NCI-H1930 (cell line): Measurements from ENCODE around the gene TBC1D3B.
"Not testable (repeated sequence)": the region's sequence is repeated elsewhere in the genome, so short reads cannot be mapped to it uniquely, and the experiment has no call there.

Experiments used
- DNase-seq, 2 experiments: peaks; one replicate each; lab custom pipeline; 2025; lab: John Stamatoyannopoulos, UW

TBC1D3B gene

GRCh38 chr17:36176536-36176935 lies at the start of gene TBC1D3B:
TBC1D3B (minus strand) TSS chr17:36176636; CDS start chr17:36175050, 1,586 bp downstream.
- DNase-seq, result not testable (repeated sequence)

GRCh38 chr17:36222967-36223366 lies 46.5 kb upstream of the TBC1D3B start:
- DNase-seq, result not testable (repeated sequence)

GRCh38 chr17:36221581-36222100 lies 45.2 kb upstream of the TBC1D3B start:
- DNase-seq, result not testable (repeated sequence)

- DNase-seq, result not testable (repeated sequence)
Observed at GRCh38 chr17:36220737-36221580, 44.5 kb upstream of the TBC1D3B start.

GRCh38 chr17:36219556-36219955 lies 43.1 kb upstream of the TBC1D3B start:
- DNase-seq, result not testable (repeated sequence)

- DNase-seq, result not testable (repeated sequence)
Observed at GRCh38 chr17:36215406-36216308, 39.2 kb upstream of the TBC1D3B start.

- DNase-seq, result no peak
Observed at GRCh38 chr17:36214918-36215317, 38.5 kb upstream of the TBC1D3B start.

GRCh38 chr17:36213695-36214094 lies 37.3 kb upstream of the TBC1D3B start:
- DNase-seq, result no peak

GRCh38 chr17:36212966-36213365 lies 36.5 kb upstream of the TBC1D3B start:
- DNase-seq, result no peak

- no peak for DNase-seq
Observed at GRCh38 chr17:36212272-36212605, 35.8 kb upstream of the TBC1D3B start.

- not testable (repeated sequence) for DNase-seq
Observed at GRCh38 chr17:36211484-36212271, 35.2 kb upstream of the TBC1D3B start.

- not testable (repeated sequence) for DNase-seq
Observed at GRCh38 chr17:36210439-36211211, 34.2 kb upstream of the TBC1D3B start, which contains the start of gene CCL4L2. CCL4L2 (plus strand) TSS chr17:36211063.

GRCh38 chr17:36209575-36209974 lies 33.1 kb upstream of the TBC1D3B start:
- no peak for DNase-seq

GRCh38 chr17:36207383-36207782 lies 30.9 kb upstream of the TBC1D3B start:
- not testable (repeated sequence) for DNase-seq

GRCh38 chr17:36206486-36206821 lies 30.0 kb upstream of the TBC1D3B start:
- not testable (repeated sequence) for DNase-seq

- no peak for DNase-seq
Observed at GRCh38 chr17:36205637-36206485, 29.4 kb upstream of the TBC1D3B start.

- DNase-seq, result no peak
Observed at GRCh38 chr17:36204724-36205500, 28.5 kb upstream of the TBC1D3B start.

GRCh38 chr17:36203335-36203734 lies 26.9 kb upstream of the TBC1D3B start:
- no peak for DNase-seq

- DNase-seq, result not testable (repeated sequence)
Observed at GRCh38 chr17:36201506-36201905, 25.1 kb upstream of the TBC1D3B start.
